K562 (cell line): ENCODE results near the gene FAM53A. TPM values are rescaled to one million over a fixed set of nuclear protein-coding genes. Genes with fewer than 3 reads are reported as not detected.

Source experiments
- CREB3L1 ChIP-seq: fragments of 450-650 bp; IDR thresholded peaks from 2 replicates; pipeline ENCODE4 v1.6.1; 2014; ENCODE audit warnings: low read depth, mild to moderate bottlenecking, moderate library complexity, borderline replicate concordance
- CXXC5 ChIP-seq: fragments of 250-450 bp; sonication (Bioruptor Pico); IDR thresholded peaks from 2 replicates; pipeline ENCODE4 v1.8.0; 2022; ENCODE audit warnings: inconsistent platforms, mild to moderate bottlenecking, moderate library complexity
- E2F1 ChIP-seq: sonication (generic); formaldehyde crosslinking; IDR thresholded peaks from 2 replicates; pipeline ENCODE4 v1.8.1; 2023; ENCODE audit warnings: mild to moderate bottlenecking, missing genetic modification reagents, moderate library complexity
- E2F5 ChIP-seq: sonication (generic); formaldehyde crosslinking; IDR thresholded peaks from 2 replicates; pipeline ENCODE4 v1.8.0; 2022; ENCODE audit warnings: mild to moderate bottlenecking, missing genetic modification reagents
- HES1 ChIP-seq: fragments of 450-650 bp; IDR thresholded peaks from 2 replicates; pipeline ENCODE4 v1.6.1; 2016; ENCODE audit warnings: low read depth, mild to moderate bottlenecking, moderate library complexity
- MXD1 ChIP-seq: fragments of 250-450 bp; sonication (Bioruptor Pico); IDR thresholded peaks from 2 replicates; pipeline ENCODE4 v1.8.0; 2021; ENCODE audit warnings: borderline replicate concordance, mild to moderate bottlenecking, moderate library complexity; ENCODE audit not compliant: poor library complexity, severe bottlenecking
- NCOA4 ChIP-seq: fragments of 450-650 bp; IDR thresholded peaks from 2 replicates; pipeline ENCODE4 v1.6.1; 2018; ENCODE audit warnings: mild to moderate bottlenecking; ENCODE audit not compliant: partially characterized antibody
- RREB1 ChIP-seq: fragments of 250-450 bp; sonication (Bioruptor Pico); IDR thresholded peaks from 2 replicates; pipeline ENCODE4 v1.4.0; 2020
- SIN3A ChIP-seq, 2 experiments: fragments of 150-350 bp in 1 of 2; IDR thresholded peaks; 2 replicates each; pipeline ENCODE4 v1.6.1; 2011 to 2016; ENCODE audit warnings: borderline replicate concordance in 2 of 2, low read depth in 2 of 2, low read length in 2 of 2, mild to moderate bottlenecking in 2 of 2, moderate library complexity in 2 of 2; ENCODE audit not compliant: control insufficient read depth in 1 of 2
- SIN3B ChIP-seq: fragments of 450-650 bp; IDR thresholded peaks from 2 replicates; pipeline ENCODE4 v1.6.1; 2017; ENCODE audit warnings: low read depth, mild to moderate bottlenecking, moderate library complexity
- SIX5 ChIP-seq, 2 experiments: IDR thresholded peaks; 2 replicates each; pipeline ENCODE4 v1.6.1; 2011; ENCODE audit warnings: low read length in 2 of 2, borderline replicate concordance in 1 of 2, low read depth in 1 of 2, mild to moderate bottlenecking in 1 of 2, moderate library complexity in 1 of 2; ENCODE audit not compliant: insufficient read depth in 1 of 2
- SRSF7 ChIP-seq: fragments of 200-400 bp; formaldehyde crosslinking; optimal IDR thresholded peaks from 2 replicates; pipeline ENCODE3; 2017; ENCODE audit warnings: mild to moderate bottlenecking, low read depth, low read length
- ZNF695 ChIP-seq: fragments of 450-650 bp; formaldehyde crosslinking; IDR thresholded peaks from 2 replicates; pipeline ENCODE4 v1.4.0; 2020; ENCODE audit warnings: mild to moderate bottlenecking, moderate library complexity
- polyA plus RNA-seq, 8 experiments: library from polyadenylated mRNA; depleted of rRNA in 4 of 8; stranded (reverse) in 5 of 8; unstranded in 3 of 8; fragments of >200 nt; fragmentation: Nextera tagmentation in 2 of 8; fragmentation: Illumina TruSeq in 1 of 8; extraction: Ambion mirVana in 2 of 8; extraction: Trizol in 1 of 8; gene quantifications; 2 replicates each; pipeline versions ENCODE4 v1.2.1 to v1.2.3, GENCODE V29; 2011 to 2014; ENCODE audit warnings: inconsistent platforms in 1 of 8, missing spikeins in 1 of 8
- total RNA-seq, 7 experiments: library from RNA; depleted of rRNA in 6 of 7; stranded (reverse); fragments of >200 nt in 6 of 7; fragmentation: Illumina TruSeq in 2 of 7; extraction: Trizol in 2 of 7; gene quantifications; 2 replicates each; pipeline versions ENCODE4 v1.2.1 to v1.2.3, GENCODE V29; 2011 to 2021; ENCODE audit warnings: low replicate concordance in 1 of 7

The FAM53A gene
- total and polyA plus RNA-seq, 9 of the 15 experiments (the other 6 are each of a cell fraction or from before 2014, with no cell fraction given): 0.53 to 2.7 (median 1.4) TPM; not detected in 2

- TF ChIP-seq SIN3B: 0 out of 2 replicates have a peak, but pooled peaks have one; percentile 53
- no peak for TF ChIP-seq HES1
- no peak for TF ChIP-seq RREB1 (CRISPR knock-in tag)
- TF ChIP-seq E2F1: 0 out of 2 replicates have a peak, but pooled peaks have one; percentile 30
- peak; percentile 68; the same call in 1 of the 2 replicates for TF ChIP-seq CREB3L1
- peak; percentile 81 for TF ChIP-seq CXXC5 (CRISPR knock-in tag)
- no peak for TF ChIP-seq MXD1
- TF ChIP-seq E2F5 (CRISPR knock-in tag): no peak
- no peak for TF ChIP-seq NCOA4
- TF ChIP-seq SIN3A (IDR thresholded peaks at IDR 0.05; ENCODE audit: borderline replicate concordance in 2 of 2, control insufficient read depth in 1 of 2, low read depth in 2 of 2, low read length in 2 of 2): peak; percentile 70 to 95; a peak in 2 of 4 replicates
- TF ChIP-seq ZNF695 (CRISPR knock-in tag): no peak
- TF ChIP-seq SRSF7: no peak
- peak; percentile 45 to 59; a peak in 3 of 4 replicates for TF ChIP-seq SIX5 (IDR thresholded peaks at IDR 0.05; ENCODE audit: borderline replicate concordance in 1 of 2, insufficient read depth in 1 of 2, low read depth in 1 of 2, low read length in 2 of 2)
Observed at GRCh38 chr4:1721003-1721665, 37.0 kb upstream of the FAM53A start, which contains the start of the genes TACC3 and TMEM129 (continued).
